IMR-90 (cell line): Measurements from ENCODE around the gene TRAPPC2L. TPM values are rescaled to one million over a fixed set of nuclear protein-coding genes. Genes with fewer than 3 reads are reported as not detected.

Experiments
- ATAC-seq: fragments of 200-7000 bp; cut with Tn5 transposase; 2 replicates; pipeline ENCODE4 v1.9.1; 2020; ENCODE audit warnings: low read depth, mild to moderate bottlenecking, moderate library complexity
- BruUV-seq: library from RNA; stranded (reverse); fragments of 400-500 nt; replicated peaks from 2 replicates; lab custom pipeline; 2021; lab: Mats Ljungman, UMichigan
- CTCF ChIA-PET: fragments of 300-600 bp; formaldehyde crosslinking; extraction: SDS; loops from one replicate; lab custom pipeline; 2021; ENCODE audit warnings: antibody characterized with exemption; lab: Yijun Ruan, JAX
- POLR2A ChIA-PET: fragments of 300-600 bp; sonication (Branson Sonifier 250); formaldehyde crosslinking; loops from one replicate; lab custom pipeline; 2022; ENCODE audit warnings: antibody characterized with exemption; ENCODE audit not compliant: unreplicated experiment; lab: Charles Lee
- DNase-seq: peaks from one replicate; pipeline ENCODE4 v3.0.0; 2013
- H2AFZ ChIP-seq: replicated peaks from 2 replicates; pipeline ENCODE3; 2013; ENCODE audit warnings: low read length, mild to moderate bottlenecking; ENCODE audit not compliant: poor library complexity
- H2AK5ac ChIP-seq: 2 replicates; pipeline ENCODE4 v1.6.1; 2013; ENCODE audit warnings: low read depth, low read length, inconsistent platforms
- H2AK9ac ChIP-seq: replicated peaks from 2 replicates; pipeline ENCODE3; 2013; ENCODE audit warnings: mild to moderate bottlenecking, low read depth, low read length, moderate library complexity; ENCODE audit not compliant: poor library complexity
- H2BK120ac ChIP-seq: 2 replicates; pipeline ENCODE4 v1.6.1; 2013; ENCODE audit warnings: low read depth, low read length, inconsistent platforms
- H2BK15ac ChIP-seq: 3 replicates; pipeline ENCODE4 v1.6.1; 2013; ENCODE audit warnings: low read depth, low read length, inconsistent platforms
- H2BK20ac ChIP-seq: 2 replicates; pipeline ENCODE4 v1.6.1; 2013; ENCODE audit warnings: low read depth, mild to moderate bottlenecking, inconsistent platforms, low read length, moderate library complexity
- H2BK5ac ChIP-seq: 2 replicates; pipeline ENCODE4 v1.6.1; 2013; ENCODE audit warnings: mild to moderate bottlenecking, low read depth, low read length, inconsistent platforms; ENCODE audit not compliant: poor library complexity, severe bottlenecking
- H3K14ac ChIP-seq: replicated peaks from 2 replicates; pipeline ENCODE4 v1.6.1; 2013; ENCODE audit warnings: low read depth, low read length, inconsistent platforms
- H3K18ac ChIP-seq: 2 replicates; pipeline ENCODE4 v1.6.1; 2013; ENCODE audit warnings: low read depth, low read length, control low read depth
- H3K23ac ChIP-seq: 2 replicates; pipeline ENCODE4 v1.6.1; 2013; ENCODE audit warnings: low read depth, low read length, inconsistent platforms
- H3K27ac ChIP-seq: 2 replicates; pipeline ENCODE4 v1.5.1; 2013; ENCODE audit warnings: mild to moderate bottlenecking, control low read depth, low read length; ENCODE audit not compliant: insufficient read depth
- H3K27me3 ChIP-seq: 2 replicates; pipeline ENCODE4 v1.6.1; 2013; ENCODE audit warnings: low read length; ENCODE audit not compliant: control insufficient read depth, insufficient read depth
- H3K36me3 ChIP-seq: 2 replicates; pipeline ENCODE4 v1.6.1; 2013; ENCODE audit warnings: low read length, mixed read lengths; ENCODE audit not compliant: control insufficient read depth, insufficient read depth
- H3K4ac ChIP-seq: 2 replicates; pipeline ENCODE4 v1.6.1; 2013; ENCODE audit warnings: low read depth, low read length, inconsistent platforms
- H3K4me1 ChIP-seq: 2 replicates; pipeline ENCODE4 v1.6.1; 2013; ENCODE audit warnings: low read length, mixed read lengths; ENCODE audit not compliant: control insufficient read depth, insufficient read depth
- H3K4me2 ChIP-seq: 2 replicates; pipeline ENCODE4 v1.6.1; 2013; ENCODE audit warnings: low read depth, mild to moderate bottlenecking, control low read depth, low read length, moderate library complexity
- H3K4me3 ChIP-seq: 2 replicates; pipeline ENCODE4 v1.5.1; 2013; ENCODE audit warnings: low read depth, mild to moderate bottlenecking, control low read depth, low read length, moderate library complexity; ENCODE audit not compliant: insufficient read depth
- H3K56ac ChIP-seq: 2 replicates; pipeline ENCODE4 v1.6.1; 2013; ENCODE audit warnings: low read length, inconsistent platforms; ENCODE audit not compliant: insufficient read depth; ENCODE audit errors: extremely low read depth
- H3K79me1 ChIP-seq, 2 experiments: 2 replicates each; pipeline ENCODE4 v1.6.1; 2013; ENCODE audit warnings: low read length in 2 of 2, inconsistent platforms in 1 of 2, low read depth in 1 of 2
- H3K9ac ChIP-seq: 2 replicates; pipeline ENCODE4 v1.6.1; 2013; ENCODE audit warnings: low read depth, low read length, control low read depth
- H3K9me1 ChIP-seq: 2 replicates; pipeline ENCODE4 v1.6.1; 2013; ENCODE audit warnings: low read length, inconsistent platforms; ENCODE audit not compliant: insufficient read depth
- H3K9me3 ChIP-seq: 2 replicates; pipeline ENCODE4 v1.6.1; 2013; ENCODE audit warnings: low read length; ENCODE audit not compliant: control insufficient read depth, insufficient read depth
- H4K20me1 ChIP-seq: 2 replicates; pipeline ENCODE4 v1.6.1; 2013; ENCODE audit warnings: low read length, inconsistent platforms; ENCODE audit not compliant: insufficient read depth
- H4K5ac ChIP-seq: 2 replicates; pipeline ENCODE4 v1.6.1; 2013; ENCODE audit warnings: mild to moderate bottlenecking, low read depth, low read length, control low read depth
- H4K8ac ChIP-seq, 2 experiments: 2 replicates each; pipeline ENCODE4 v1.6.1; 2013; ENCODE audit warnings: low read depth in 2 of 2, low read length in 2 of 2, control low read depth in 1 of 2, inconsistent platforms in 1 of 2
- H4K91ac ChIP-seq: 2 replicates; pipeline ENCODE4 v1.6.1; 2013; ENCODE audit warnings: low read depth, low read length, inconsistent platforms; ENCODE audit not compliant: insufficient read depth
- CTCF ChIP-seq: conservative IDR thresholded peaks from 2 replicates; pipeline ENCODE4 v1.5.1; 2012; ENCODE audit warnings: mild to moderate bottlenecking, low read depth, low read length, improper control_type of control experiment
- ELK1 ChIP-seq: fragments of 150-350 bp; IDR thresholded peaks from 2 replicates; pipeline ENCODE4 v1.6.1; 2016; ENCODE audit warnings: low read depth, mild to moderate bottlenecking, low read length, moderate library complexity, borderline replicate concordance
- FOS ChIP-seq: fragments of 150-350 bp; IDR thresholded peaks from 2 replicates; pipeline ENCODE4 v1.6.1; 2016; ENCODE audit warnings: low read depth, low read length
- RFX5 ChIP-seq: IDR thresholded peaks from 2 replicates; pipeline ENCODE4 v1.8.0; 2012; ENCODE audit warnings: low read depth, mild to moderate bottlenecking, low read length, moderate library complexity
- WGBS, 2 experiments: methylation state at CpG; one replicate each; pipeline versions ENCODE4 v1.1.5 to v1.1.7; 2013; ENCODE audit warnings: missing lambda C conversion rate in 2 of 2; ENCODE audit not compliant: insufficient read length in 1 of 2; ENCODE audit errors: extremely low coverage in 2 of 2; 5-methylcytosine and 5-hydroxymethylcytosine counted together
- dilution Hi-C: fragments of 300-500 bp; cut with HindIII; formaldehyde crosslinking; loops from one replicate; pipeline ENCODE4 v1.14.3; 2018; ENCODE audit warnings: low sequenced_read_pairs; ENCODE audit not compliant: unreplicated experiment
- in situ Hi-C: fragments of 300-500 bp; cut with MboI; formaldehyde crosslinking; loops from 3 replicates; pipeline ENCODE4 v1.14.3; 2019; ENCODE audit warnings: low sequenced_read_pairs, inconsistent platforms, mixed read lengths
- intact Hi-C: fragments of 100-400 bp; cut with micrococcal nuclease; formaldehyde crosslinking; loops from 2 replicates; pipeline ENCODE4 v1.10.0; 2022
- polyA plus RNA-seq, 3 experiments: library from polyadenylated mRNA; depleted of rRNA; stranded (reverse); fragments of >200 nt; gene quantifications; 2 replicates each; pipeline ENCODE4 v1.2.3, GENCODE V29; 2012; ENCODE audit warnings: low replicate concordance in 1 of 3
- total RNA-seq: library from RNA; depleted of rRNA; stranded (reverse); fragments of >200 nt; gene quantifications from 2 replicates; pipeline ENCODE4 v1.2.3, GENCODE V29; 2012

The TRAPPC2L gene
- total and polyA plus RNA-seq, 2 of the 4 experiments (the other 2 are of a cell fraction): 102 to 109 TPM

GRCh38 chr16:88834670-88835069, 22.3 kb upstream of the TRAPPC2L start:
- ChIA-PET CTCF (no interaction called here), POLR2A (no interaction called here)
- Histone ChIP-seq H3K4me1 (peaks cover 4% of the 10 kb centered on the region; the same call in 1 of the 2 replicates), H3K36me3 (peaks cover 22% of the 10 kb centered on the region; the same call in 1 of the 2 replicates), H2AFZ (no peak overlapping the region), H4K5ac (no peak overlapping the region), H4K20me1 (peaks cover 4% of the 10 kb centered on the region; the same call in 1 of the 2 replicates), H3K56ac (no peak overlapping the region), H2BK5ac (no peak overlapping the region), H3K27ac (no peak overlapping the region), H3K4ac (no peak overlapping the region), H2AK5ac (no peak overlapping the region), H3K9me1 (no peaks in the 10 kb centered on the region), H3K4me3 (no peak overlapping the region), H4K8ac (no peak overlapping the region), H3K79me1 (no peaks in the 10 kb centered on the region), H4K91ac (no peak overlapping the region), H3K4me2 (no peak overlapping the region), H3K14ac (no peak overlapping the region), H2BK20ac (no peak overlapping the region), H2BK120ac (no peak overlapping the region), H2AK9ac (no peak overlapping the region), H3K9me3 (no peaks in the 10 kb centered on the region), H3K23ac (no peak overlapping the region), H3K27me3 (no peaks in the 10 kb centered on the region), H3K18ac (no peak overlapping the region), H2BK15ac (no peak overlapping the region), H3K9ac (no peak overlapping the region)
- dilution Hi-C loops (no loop called here), in situ Hi-C loops (no loop called here), intact Hi-C loops (no loop called here)
- TF ChIP-seq FOS: no peak
- no peak for TF ChIP-seq ELK1
- TF ChIP-seq RFX5: no peak
- TF ChIP-seq CTCF: no peak
- no peak for ATAC-seq
- no peak for DNase-seq
- WGBS, 2 experiments: no CpG with 5 or more reads among the region's 13 CpGs
- BruUV-seq: no TSS peak
